Endodermal cell (in vitro differentiated cells): ENCODE results near the gene NUP210. TPM values are rescaled to one million over a fixed set of nuclear protein-coding genes. Genes with fewer than 3 reads are reported as not detected.

Experiments used
- DNase-seq: peaks from one replicate; pipeline ENCODE4 v3.0.0-alpha.2; 2017
- H3K27ac ChIP-seq: 2 replicates; pipeline ENCODE4 v1.5.1; 2013; ENCODE audit warnings: mild to moderate bottlenecking, low read depth, low read length, moderate library complexity
- H3K27me3 ChIP-seq: 2 replicates; pipeline ENCODE4 v1.6.1; 2013; ENCODE audit warnings: mild to moderate bottlenecking, low read length, moderate library complexity; ENCODE audit not compliant: insufficient read depth, control insufficient read depth, poor library complexity, severe bottlenecking
- H3K36me3 ChIP-seq: 2 replicates; pipeline ENCODE4 v1.7.0; 2013; ENCODE audit warnings: mild to moderate bottlenecking, low read length, moderate library complexity; ENCODE audit not compliant: control insufficient read depth, insufficient read depth
- H3K4me1 ChIP-seq: one replicate; pipeline ENCODE4 v1.7.0; 2013; ENCODE audit warnings: low read length; ENCODE audit not compliant: control insufficient read depth, insufficient read depth
- H3K4me3 ChIP-seq: 2 replicates; pipeline ENCODE4 v1.5.1; 2013; ENCODE audit warnings: mild to moderate bottlenecking, low read length, moderate library complexity
- H3K9ac ChIP-seq: 2 replicates; pipeline ENCODE4 v1.6.1; 2013; ENCODE audit warnings: mild to moderate bottlenecking, low read length, moderate library complexity; ENCODE audit not compliant: poor library complexity, severe bottlenecking; ENCODE audit errors: extremely low read depth
- H3K9me3 ChIP-seq: 2 replicates; pipeline ENCODE4 v1.6.1; 2013; ENCODE audit warnings: mild to moderate bottlenecking, low read length, moderate library complexity; ENCODE audit not compliant: control insufficient read depth
- H3K27ac Mint-ChIP-seq: 2 replicates; pipeline ENCODE4 v1.8.0; 2020; ENCODE audit warnings: mixed read lengths
- H3K27me3 Mint-ChIP-seq: 2 replicates; pipeline ENCODE4 v1.8.0; 2021; ENCODE audit warnings: mild to moderate bottlenecking, mixed read lengths; ENCODE audit not compliant: insufficient read depth
- H3K36me3 Mint-ChIP-seq: 2 replicates; pipeline ENCODE4 v1.8.0; 2020; ENCODE audit warnings: low read depth, mixed read lengths
- H3K4me1 Mint-ChIP-seq: 2 replicates; pipeline ENCODE4 v1.8.0; 2020; ENCODE audit warnings: mixed read lengths
- H3K4me3 Mint-ChIP-seq: 2 replicates; pipeline ENCODE4 v1.8.0; 2020; ENCODE audit warnings: mild to moderate bottlenecking, moderate library complexity, mixed read lengths
- H3K9me3 Mint-ChIP-seq: 2 replicates; pipeline ENCODE4 v1.8.0; 2020; ENCODE audit warnings: mild to moderate bottlenecking, mixed read lengths
- CTCF ChIP-seq: fragments of 200-600 bp; sonication (generic); conservative IDR thresholded peaks from 2 replicates; pipeline ENCODE4 v1.5.0; 2021; ENCODE audit warnings: antibody characterized with exemption, mild to moderate bottlenecking
- WGBS, 2 experiments: methylation state at CpG; one replicate each; pipeline versions ENCODE4 v1.1.5 to v1.1.7; 2013; ENCODE audit warnings: missing lambda C conversion rate in 2 of 2, mixed read lengths in 1 of 2; ENCODE audit not compliant: insufficient coverage in 1 of 2, insufficient read length in 1 of 2; 5-methylcytosine and 5-hydroxymethylcytosine counted together
- total RNA-seq, 2 donors: library from RNA; stranded (reverse); fragmentation: NEBNext Ultra II Directional in 1 of 2; extraction: Animal tissue kit (Norgen Biotek cat#: 25700) in 1 of 2; gene quantifications; 2 replicates in 1 of 2; 3 replicates in 1 of 2; pipeline ENCODE4 v1.2.1, GENCODE V29; 2021

Gene NUP210
- total RNA-seq, 2 donors from 2014 or later = 43.0 to 62.3 TPM

GRCh38 chr3:13299531-13300155, 120.5 kb downstream of the NUP210 start:
- Mint-ChIP-seq H3K27ac (peak overlapping the region; percentile 35), H3K9me3 (no peaks in the 10 kb centered on the region), H3K36me3 (no peaks in the 10 kb centered on the region), H3K4me1 (peaks cover 15% of the 10 kb centered on the region), H3K27me3 (no peaks in the 10 kb centered on the region), H3K4me3 (no peak overlapping the region)
- no peak overlapping the region for H3K4me3 ChIP-seq
- 86 to 94% methylated on average over 6 to 7 of the region's 7 CpGs for WGBS, 2 experiments
- H3K9ac ChIP-seq = no peak overlapping the region
- no peaks in the 10 kb centered on the region for H3K36me3 ChIP-seq
- H3K4me1 ChIP-seq = peaks cover 4% of the 10 kb centered on the region
- TF ChIP-seq CTCF = no peak
- H3K27me3 ChIP-seq = no peaks in the 10 kb centered on the region
- no peak overlapping the region for H3K27ac ChIP-seq
- DNase-seq = no peak
- no peaks in the 10 kb centered on the region for H3K9me3 ChIP-seq

GRCh38 chr3:13296662-13297061, 123.5 kb downstream of the NUP210 start:
- no peaks in the 10 kb centered on the region for H3K9me3 ChIP-seq
- Mint-ChIP-seq H3K36me3 (no peaks in the 10 kb centered on the region), H3K27ac (no peak overlapping the region), H3K4me1 (peaks cover 15% of the 10 kb centered on the region), H3K9me3 (no peaks in the 10 kb centered on the region), H3K4me3 (no peak overlapping the region), H3K27me3 (no peaks in the 10 kb centered on the region)
- no peak overlapping the region for H3K9ac ChIP-seq
- no peak for TF ChIP-seq CTCF
- H3K27me3 ChIP-seq = no peaks in the 10 kb centered on the region
- no peak for DNase-seq
- H3K27ac ChIP-seq = no peak overlapping the region
- H3K4me3 ChIP-seq = no peak overlapping the region
- no peaks in the 10 kb centered on the region for H3K36me3 ChIP-seq
- WGBS, 2 experiments = 56 to 57% methylated on average over 4 to 6 of the region's 6 CpGs
- peaks cover 4% of the 10 kb centered on the region for H3K4me1 ChIP-seq

- Mint-ChIP-seq H3K36me3 (no peaks in the 10 kb centered on the region), H3K27me3 (no peaks in the 10 kb centered on the region), H3K4me1 (peaks cover 9% of the 10 kb centered on the region), H3K4me3 (no peak overlapping the region), H3K9me3 (no peaks in the 10 kb centered on the region), H3K27ac (peak overlapping the region; percentile 26)
- Histone ChIP-seq H3K4me3 (no peak overlapping the region), H3K9me3 (no peaks in the 10 kb centered on the region), H3K9ac (no peak overlapping the region), H3K27ac (no peak overlapping the region), H3K4me1 (peaks cover 4% of the 10 kb centered on the region), H3K36me3 (no peaks in the 10 kb centered on the region), H3K27me3 (no peaks in the 10 kb centered on the region)
- no peak for TF ChIP-seq CTCF
- WGBS, 2 experiments = 90 to 91% methylated on average over 14 to 18 of the region's 18 CpGs
- DNase-seq = peak; percentile 46
Measured at GRCh38 chr3:13294442-13295351, 125.4 kb downstream of the NUP210 start.
